RWPE2 (cell line): ENCODE data around the gene TEX30.

Experiments used
- ATAC-seq: fragments of 200-7000 bp; cut with Tn5 transposase; 3 replicates; pipeline ENCODE4 v1.9.1; 2021; ENCODE audit warnings: low read depth
- DNase-seq: peaks from one replicate; pipeline ENCODE4 v3.0.0-alpha.2; 2020; ENCODE audit warnings: low spot score
- H3K27ac ChIP-seq: fragments of 450-650 bp; 2 replicates; pipeline ENCODE4 v1.5.1; 2017; ENCODE audit warnings: mild to moderate bottlenecking; ENCODE audit not compliant: poor library complexity, severe bottlenecking
- H3K27me3 ChIP-seq: fragments of 250-450 bp; sonication (Bioruptor Pico); 2 replicates; pipeline ENCODE4 v1.5.1; 2021; ENCODE audit warnings: mild to moderate bottlenecking, moderate library complexity; ENCODE audit not compliant: insufficient read depth, poor library complexity, severe bottlenecking
- H3K36me3 ChIP-seq: fragments of 250-450 bp; sonication (Bioruptor Pico); 2 replicates; pipeline ENCODE4 v1.5.1; 2020; ENCODE audit warnings: low read depth, mild to moderate bottlenecking, moderate library complexity
- H3K4me1 ChIP-seq: fragments of 250-450 bp; sonication (Bioruptor Pico); 2 replicates; pipeline ENCODE4 v1.5.1; 2021; ENCODE audit warnings: mild to moderate bottlenecking, moderate library complexity; ENCODE audit not compliant: insufficient read depth, poor library complexity, severe bottlenecking
- H3K4me3 ChIP-seq: fragments of 250-450 bp; sonication (Bioruptor Pico); 2 replicates; pipeline ENCODE4 v1.5.1; 2021; ENCODE audit warnings: mild to moderate bottlenecking, moderate library complexity; ENCODE audit not compliant: severe bottlenecking
- H3K9me3 ChIP-seq: fragments of 250-450 bp; sonication (Bioruptor Pico); 2 replicates; pipeline ENCODE4 v1.5.1; 2021; ENCODE audit warnings: mild to moderate bottlenecking, moderate library complexity; ENCODE audit not compliant: severe bottlenecking
- CTCF ChIP-seq: fragments of 450-650 bp; IDR thresholded peaks from one replicate; pipeline ENCODE4 v1.5.1; 2017; ENCODE audit warnings: mild to moderate bottlenecking, moderate library complexity; ENCODE audit not compliant: poor library complexity, severe bottlenecking

Gene TEX30

GRCh38 chr13:102773441-102774213 lies at the start of gene TEX30:
TEX30 (minus strand) TSS chr13:102773786; CDS start chr13:102770026, 3,760 bp downstream.
- no peak for TF ChIP-seq CTCF
- no peaks in the 10 kb centered on the region for H3K9me3 ChIP-seq

GRCh38 chr13:102817907-102818306 lies 44.3 kb upstream of the TEX30 start:
- no peak for DNase-seq
- TF ChIP-seq CTCF, result no peak
- H3K27me3 ChIP-seq, result no peaks in the 10 kb centered on the region
- H3K4me1 ChIP-seq, result peaks cover 1% of the 10 kb centered on the region
- peaks cover 67% of the 10 kb centered on the region for H3K36me3 ChIP-seq
- no peak for ATAC-seq
- H3K27ac ChIP-seq, result no peak overlapping the region
- H3K9me3 ChIP-seq, result no peaks in the 10 kb centered on the region
- no peak overlapping the region for H3K4me3 ChIP-seq

More at GRCh38 chr13:102773441-102774213, at the start of gene TEX30:
- ATAC-seq (peak; percentile 94), DNase-seq (peak; percentile 79)
- H3K4me3 ChIP-seq, result peak within 1 kb of the TSS; percentile 64
- no peaks in the 10 kb centered on the region for H3K27me3 ChIP-seq
- peak within 1 kb of the TSS; percentile 48 for H3K27ac ChIP-seq
- H3K36me3 ChIP-seq, result 0 out of 2 replicates have a peak, but pooled peaks cover 7% of the 10 kb centered on the region
- H3K4me1 ChIP-seq, result peaks cover 14% of the 10 kb centered on the region

- Histone ChIP-seq H3K4me3 (no peak overlapping the region), H3K4me1 (peaks cover 8% of the 10 kb centered on the region), H3K27me3 (no peaks in the 10 kb centered on the region), H3K27ac (no peak overlapping the region), H3K9me3 (no peaks in the 10 kb centered on the region), H3K36me3 (peaks cover 64% of the 10 kb centered on the region)
- TF ChIP-seq CTCF, result no peak
- DNase-seq (no peak), ATAC-seq (no peak)
Measured at GRCh38 chr13:102817241-102817640, 43.7 kb upstream of the TEX30 start.

GRCh38 chr13:102816708-102817107 lies 43.1 kb upstream of the TEX30 start:
- H3K36me3 ChIP-seq, result peaks cover 64% of the 10 kb centered on the region
- DNase-seq (no peak), ATAC-seq (no peak)
- H3K4me3 ChIP-seq, result no peak overlapping the region
- no peak for TF ChIP-seq CTCF
- H3K27me3 ChIP-seq, result no peaks in the 10 kb centered on the region
- H3K9me3 ChIP-seq, result no peaks in the 10 kb centered on the region
- H3K27ac ChIP-seq, result no peak overlapping the region
- peaks cover 11% of the 10 kb centered on the region for H3K4me1 ChIP-seq

- Histone ChIP-seq H3K4me3 (no peak overlapping the region), H3K4me1 (peaks cover 11% of the 10 kb centered on the region), H3K36me3 (peaks cover 64% of the 10 kb centered on the region), H3K27ac (no peak overlapping the region), H3K27me3 (no peaks in the 10 kb centered on the region), H3K9me3 (no peaks in the 10 kb centered on the region)
- TF ChIP-seq CTCF, result no peak
- ATAC-seq, result no peak
- DNase-seq, result no peak
Measured at GRCh38 chr13:102815788-102816187, 42.2 kb upstream of the TEX30 start.
